ENCODE measurements around the gene EPC2.

Gene EPC2

GRCh38 chr2:148702475-148702874, 57.9 kb downstream of the EPC2 start:
- Histone ChIP-seq H3K4me1 (ENCODE audit: control insufficient read depth, low read length) (no peaks in the 10 kb centered on the region), H3K4me2 (ENCODE audit: low read length) (no peak overlapping the region), H3K27ac (ENCODE audit: low read depth, low read length) (no peak overlapping the region), H3K36me3 (ENCODE audit: control insufficient read depth, low read length) (peaks cover 42% of the 10 kb centered on the region), H3F3A (ENCODE audit: control insufficient read depth, insufficient read depth) (no peaks in the 10 kb centered on the region), H3K27me3 (ENCODE audit: control insufficient read depth, low read length) (no peaks in the 10 kb centered on the region), H3K4me3 (ENCODE audit: low read length) (no peak overlapping the region), H3K9me3 (ENCODE audit: control insufficient read depth, insufficient read depth, low read length) (peaks cover 7% of the 10 kb centered on the region; the same call in 1 of the 2 replicates), H3K79me2 (ENCODE audit: control insufficient read depth, low read length) (peaks cover 60% of the 10 kb centered on the region), H4K20me1 (ENCODE audit: control insufficient read depth, insufficient read depth, low read depth, low read length) (no peaks in the 10 kb centered on the region), H3K9me2 (replicated peaks; ENCODE audit: control insufficient read depth, low read length) (no peaks in the 10 kb centered on the region)
- TF ChIP-seq EZH2phosphoT487 (IDR thresholded peaks at IDR 0.05; ENCODE audit: borderline replicate concordance, low read length) (no peak), CTCF (IDR thresholded peaks at IDR 0.05; ENCODE audit: low read depth, low read length, poor library complexity, severe bottlenecking) (no peak)

GRCh38 chr2:148704247-148704646, 59.7 kb downstream of the EPC2 start:
- H3K4me2 ChIP-seq (ENCODE audit: low read length) = no peak overlapping the region
- H3K4me1 ChIP-seq (ENCODE audit: control insufficient read depth, low read length) = no peaks in the 10 kb centered on the region
- no peak overlapping the region for H3K4me3 ChIP-seq (ENCODE audit: low read length)
- no peak overlapping the region for H3K27ac ChIP-seq (ENCODE audit: low read depth, low read length)
- H3K36me3 ChIP-seq (ENCODE audit: control insufficient read depth, low read length) = peaks cover 38% of the 10 kb centered on the region
- TF ChIP-seq EZH2phosphoT487 (IDR thresholded peaks at IDR 0.05; ENCODE audit: borderline replicate concordance, low read length) (no peak), CTCF (IDR thresholded peaks at IDR 0.05; ENCODE audit: low read depth, low read length, poor library complexity, severe bottlenecking) (no peak)
- no peaks in the 10 kb centered on the region for H3K9me2 ChIP-seq (replicated peaks; ENCODE audit: control insufficient read depth, low read length)
- no peaks in the 10 kb centered on the region for H3F3A ChIP-seq (ENCODE audit: control insufficient read depth, insufficient read depth)
- H3K27me3 ChIP-seq (ENCODE audit: control insufficient read depth, low read length) = no peaks in the 10 kb centered on the region
- peaks cover 4% of the 10 kb centered on the region; the same call in 1 of the 2 replicates for H3K9me3 ChIP-seq (ENCODE audit: control insufficient read depth, insufficient read depth, low read length)
- H3K79me2 ChIP-seq (ENCODE audit: control insufficient read depth, low read length) = peaks cover 52% of the 10 kb centered on the region
- H4K20me1 ChIP-seq (ENCODE audit: control insufficient read depth, insufficient read depth, low read depth, low read length) = no peaks in the 10 kb centered on the region

GRCh38 chr2:148716378-148716920, 71.9 kb downstream of the EPC2 start:
- no peaks in the 10 kb centered on the region for H3F3A ChIP-seq (ENCODE audit: control insufficient read depth, insufficient read depth)
- no peaks in the 10 kb centered on the region for H3K9me2 ChIP-seq (replicated peaks; ENCODE audit: control insufficient read depth, low read length)
- H3K79me2 ChIP-seq (ENCODE audit: control insufficient read depth, low read length) = peaks cover 99% of the 10 kb centered on the region
- peaks cover 35% of the 10 kb centered on the region for H3K4me1 ChIP-seq (ENCODE audit: control insufficient read depth, low read length)
- H3K4me3 ChIP-seq (ENCODE audit: low read length) = peak overlapping the region; percentile 26
- H3K36me3 ChIP-seq (ENCODE audit: control insufficient read depth, low read length) = peaks cover 16% of the 10 kb centered on the region
- H3K27me3 ChIP-seq (ENCODE audit: control insufficient read depth, low read length) = no peaks in the 10 kb centered on the region
- no peak for TF ChIP-seq EZH2phosphoT487 (IDR thresholded peaks at IDR 0.05; ENCODE audit: borderline replicate concordance, low read length)
- TF ChIP-seq CTCF (IDR thresholded peaks at IDR 0.05; ENCODE audit: low read depth, low read length, poor library complexity, severe bottlenecking) = no peak
- peaks cover 4% of the 10 kb centered on the region for H3K9me3 ChIP-seq (ENCODE audit: control insufficient read depth, insufficient read depth, low read length)
- H4K20me1 ChIP-seq (ENCODE audit: control insufficient read depth, insufficient read depth, low read depth, low read length) = no peaks in the 10 kb centered on the region
- peak overlapping the region; percentile 5; the same call in 1 of the 2 replicates for H3K27ac ChIP-seq (ENCODE audit: low read depth, low read length)
- H3K4me2 ChIP-seq (ENCODE audit: low read length) = peak overlapping the region; percentile 40
